Parathyroid adenoma (tissue), 2 donors: ENCODE data around the gene YAP1.

Experiments
- H2AFZ ChIP-seq: fragments of 300-600 bp; sonication (generic); one replicate; pipeline ENCODE4 v1.7.0; 2017; ENCODE audit warnings: antibody characterized with exemption, mild to moderate bottlenecking
- H3K27ac ChIP-seq: fragments of 300-600 bp; sonication (generic); one replicate; pipeline ENCODE4 v1.7.0; 2017
- H3K27me3 ChIP-seq: fragments of 300-600 bp; sonication (generic); one replicate; pipeline ENCODE4 v1.7.0; 2017; ENCODE audit warnings: low read length; ENCODE audit not compliant: control insufficient read depth, insufficient read depth
- H3K36me3 ChIP-seq: fragments of 300-600 bp; sonication (generic); one replicate; pipeline ENCODE4 v1.7.0; 2017; ENCODE audit warnings: low read length; ENCODE audit not compliant: control insufficient read depth, insufficient read depth
- H3K4me1 ChIP-seq: fragments of 300-600 bp; sonication (generic); one replicate; pipeline ENCODE4 v1.7.0; 2017; ENCODE audit warnings: control low read depth
- H3K4me2 ChIP-seq: fragments of 300-600 bp; sonication (generic); one replicate; pipeline ENCODE4 v1.7.0; 2017; ENCODE audit warnings: low read length
- H3K4me3 ChIP-seq: fragments of 300-600 bp; sonication (generic); one replicate; pipeline ENCODE4 v1.7.0; 2017; ENCODE audit warnings: low read depth, low read length
- H3K79me2 ChIP-seq: fragments of 300-600 bp; sonication (generic); one replicate; pipeline ENCODE4 v1.7.0; 2017; ENCODE audit warnings: control low read depth
- H3K9ac ChIP-seq: fragments of 300-600 bp; sonication (generic); one replicate; pipeline ENCODE4 v1.7.0; 2017; ENCODE audit warnings: mild to moderate bottlenecking
- H3K9me3 ChIP-seq: fragments of 300-600 bp; sonication (generic); one replicate; pipeline ENCODE4 v1.7.0; 2017; ENCODE audit warnings: low read length; ENCODE audit not compliant: control insufficient read depth
- TF ChIP-seq, protein P1 (sequence below): fragments of 300-600 bp; sonication (generic); IDR thresholded peaks from one replicate; pipeline ENCODE4 v1.7.0; 2017; ENCODE audit warnings: antibody characterized with exemption, mild to moderate bottlenecking
- donor health status: primary hyperparathyroidism.

The YAP1 gene

DNA sequence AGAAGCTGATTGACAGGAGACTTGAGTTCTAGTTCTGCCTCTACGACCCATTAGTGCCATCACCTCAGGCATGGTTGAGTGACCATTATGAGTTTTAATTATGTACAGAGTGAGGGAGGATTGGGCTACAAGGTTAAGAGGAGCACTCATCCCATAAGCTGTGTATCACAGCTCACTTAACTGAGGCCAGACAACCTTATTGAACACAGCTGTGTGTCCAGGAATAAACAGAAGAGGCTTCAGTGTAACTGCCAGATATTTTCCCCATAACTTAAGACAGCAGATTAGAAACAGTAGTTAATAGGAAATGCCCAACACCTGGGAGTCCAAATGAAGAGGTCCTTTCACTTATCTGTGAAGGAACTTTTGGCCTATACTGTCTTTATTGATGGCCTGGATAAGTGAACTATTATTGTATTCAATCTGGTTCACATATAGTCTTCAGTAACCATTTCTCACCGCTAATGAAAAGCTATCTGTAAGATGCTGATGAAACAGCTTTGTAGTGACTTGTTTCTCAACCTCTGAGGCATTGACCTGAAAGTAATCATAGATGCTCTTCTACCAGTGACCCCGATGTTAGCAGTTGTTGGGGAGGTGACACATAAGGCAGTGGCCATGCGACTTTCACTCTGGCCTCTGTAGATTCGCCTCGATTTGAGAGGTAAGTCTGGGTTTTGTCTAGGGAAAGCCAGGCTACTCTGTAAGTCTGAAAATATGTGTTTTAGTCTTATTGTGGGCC lies 41.7 kb downstream of the YAP1 start:
- Histone ChIP-seq H2AFZ (no peak overlapping the region), H3K27ac (no peak overlapping the region), H3K9me3 (no peaks in the 10 kb centered on the region), H3K4me3 (no peak overlapping the region), H3K4me2 (no peak overlapping the region), H3K27me3 (no peaks in the 10 kb centered on the region), H3K36me3 (no peaks in the 10 kb centered on the region), H3K79me2 (peaks cover 10% of the 10 kb centered on the region), H3K4me1 (no peaks in the 10 kb centered on the region), H3K9ac (no peak overlapping the region)
- TF ChIP-seq, protein P1, sequence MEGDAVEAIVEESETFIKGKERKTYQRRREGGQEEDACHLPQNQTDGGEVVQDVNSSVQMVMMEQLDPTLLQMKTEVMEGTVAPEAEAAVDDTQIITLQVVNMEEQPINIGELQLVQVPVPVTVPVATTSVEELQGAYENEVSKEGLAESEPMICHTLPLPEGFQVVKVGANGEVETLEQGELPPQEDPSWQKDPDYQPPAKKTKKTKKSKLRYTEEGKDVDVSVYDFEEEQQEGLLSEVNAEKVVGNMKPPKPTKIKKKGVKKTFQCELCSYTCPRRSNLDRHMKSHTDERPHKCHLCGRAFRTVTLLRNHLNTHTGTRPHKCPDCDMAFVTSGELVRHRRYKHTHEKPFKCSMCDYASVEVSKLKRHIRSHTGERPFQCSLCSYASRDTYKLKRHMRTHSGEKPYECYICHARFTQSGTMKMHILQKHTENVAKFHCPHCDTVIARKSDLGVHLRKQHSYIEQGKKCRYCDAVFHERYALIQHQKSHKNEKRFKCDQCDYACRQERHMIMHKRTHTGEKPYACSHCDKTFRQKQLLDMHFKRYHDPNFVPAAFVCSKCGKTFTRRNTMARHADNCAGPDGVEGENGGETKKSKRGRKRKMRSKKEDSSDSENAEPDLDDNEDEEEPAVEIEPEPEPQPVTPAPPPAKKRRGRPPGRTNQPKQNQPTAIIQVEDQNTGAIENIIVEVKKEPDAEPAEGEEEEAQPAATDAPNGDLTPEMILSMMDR = no peak

DNA sequence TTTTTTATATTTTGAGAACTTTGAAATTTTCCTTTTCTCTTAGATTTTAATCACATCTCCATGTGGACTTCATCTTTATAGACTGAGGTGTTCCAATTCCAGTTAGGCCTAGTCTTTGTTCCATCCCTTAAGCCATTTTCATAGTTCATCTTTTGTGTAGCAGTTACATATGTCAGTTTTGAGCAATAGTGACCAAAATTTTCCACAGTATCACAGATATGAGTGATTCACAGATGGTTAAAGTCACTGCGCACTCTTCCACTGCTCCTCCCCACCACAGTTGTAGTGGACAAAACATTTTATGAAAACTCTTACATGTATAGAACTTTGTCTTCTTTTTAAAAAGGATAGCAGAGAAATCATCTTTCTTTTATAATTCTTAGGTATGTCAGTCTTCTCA lies 42.8 kb downstream of the YAP1 start:
- H3K4me3 ChIP-seq = no peak overlapping the region
- TF ChIP-seq, protein P1 = no peak
- H3K79me2 ChIP-seq = peaks cover 10% of the 10 kb centered on the region
- H3K9me3 ChIP-seq = no peaks in the 10 kb centered on the region
- no peak overlapping the region for H3K27ac ChIP-seq
- no peak overlapping the region for H2AFZ ChIP-seq
- H3K4me2 ChIP-seq = no peak overlapping the region
- no peaks in the 10 kb centered on the region for H3K4me1 ChIP-seq
- no peak overlapping the region for H3K9ac ChIP-seq
- H3K27me3 ChIP-seq = no peaks in the 10 kb centered on the region
- H3K36me3 ChIP-seq = no peaks in the 10 kb centered on the region

DNA sequence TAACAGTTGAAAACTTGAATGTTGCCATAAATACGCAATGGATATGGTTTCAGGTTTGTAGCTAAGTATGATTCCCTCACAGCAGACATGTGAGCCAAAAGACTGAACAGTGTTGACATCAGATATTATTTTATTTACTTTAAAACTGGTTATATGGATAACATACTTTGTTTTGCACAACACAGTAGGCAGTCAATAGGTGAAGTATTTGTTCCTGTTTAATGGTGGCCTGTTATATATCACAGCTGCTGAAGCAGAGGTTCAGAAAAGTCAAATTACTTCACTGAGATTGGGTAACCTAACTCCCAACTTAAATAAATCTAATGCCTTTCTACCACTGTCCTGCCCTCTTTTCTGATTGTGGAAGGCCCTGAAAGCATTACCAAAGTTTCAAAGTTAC lies 44.6 kb downstream of the YAP1 start:
- Histone ChIP-seq H3K36me3 (no peaks in the 10 kb centered on the region), H3K4me1 (no peaks in the 10 kb centered on the region), H2AFZ (no peak overlapping the region), H3K4me2 (no peak overlapping the region), H3K9me3 (no peaks in the 10 kb centered on the region), H3K79me2 (peaks cover 12% of the 10 kb centered on the region), H3K27me3 (no peaks in the 10 kb centered on the region), H3K9ac (no peak overlapping the region), H3K4me3 (no peak overlapping the region), H3K27ac (no peak overlapping the region)
- TF ChIP-seq, protein P1 = no peak

DNA sequence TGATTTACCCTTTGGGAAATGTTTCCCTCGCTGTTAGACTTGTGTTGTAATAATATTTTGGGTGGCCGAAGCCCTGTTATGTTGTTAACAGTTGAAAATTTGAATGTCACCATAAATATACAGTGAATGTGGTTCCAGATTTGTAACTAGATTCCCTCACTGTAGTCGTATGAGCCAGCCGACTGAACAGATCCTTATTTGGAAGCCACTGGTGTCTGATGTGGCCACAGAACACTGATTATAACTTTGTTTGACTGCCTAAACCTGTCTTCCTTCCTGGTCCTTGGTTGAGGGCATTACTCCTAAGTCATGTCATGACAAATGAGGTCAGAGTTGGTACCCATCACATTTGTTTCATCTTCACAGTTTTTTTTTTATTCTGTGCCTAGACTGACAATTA lies 45.4 kb downstream of the YAP1 start:
- no peak overlapping the region for H3K4me3 ChIP-seq
- H3K79me2 ChIP-seq = peaks cover 9% of the 10 kb centered on the region
- H3K27ac ChIP-seq = no peak overlapping the region
- no peak overlapping the region for H3K4me2 ChIP-seq
- H3K27me3 ChIP-seq = no peaks in the 10 kb centered on the region
- no peak overlapping the region for H3K9ac ChIP-seq
- no peaks in the 10 kb centered on the region for H3K36me3 ChIP-seq
- TF ChIP-seq, protein P1 = no peak
- no peaks in the 10 kb centered on the region for H3K9me3 ChIP-seq
- no peak overlapping the region for H2AFZ ChIP-seq
- H3K4me1 ChIP-seq = no peaks in the 10 kb centered on the region

DNA sequence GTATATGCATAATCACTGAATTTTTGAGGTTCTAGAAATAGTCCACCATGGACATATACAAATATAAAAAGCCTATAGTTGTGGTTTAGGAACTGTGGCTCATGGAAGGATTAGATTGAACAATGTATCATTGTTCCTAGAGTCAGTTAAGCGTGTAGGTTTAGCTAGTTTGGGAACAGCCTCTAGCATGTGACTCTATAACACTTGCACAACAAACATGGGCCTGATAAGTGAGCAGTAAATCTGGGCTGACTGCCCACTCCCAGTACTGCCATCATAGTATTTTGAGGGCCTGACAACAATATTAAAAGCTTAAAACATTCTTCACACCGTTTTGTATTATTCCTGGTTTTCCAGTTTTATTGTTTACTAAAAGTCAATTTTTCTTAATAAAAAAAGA lies 47.0 kb downstream of the YAP1 start:
- TF ChIP-seq, protein P1 = no peak
- H3K79me2 ChIP-seq = peaks cover 2% of the 10 kb centered on the region
- H3K4me1 ChIP-seq = no peaks in the 10 kb centered on the region
- no peak overlapping the region for H3K4me2 ChIP-seq
- H3K36me3 ChIP-seq = no peaks in the 10 kb centered on the region
- no peak overlapping the region for H3K9ac ChIP-seq
- no peak overlapping the region for H3K27ac ChIP-seq
- no peak overlapping the region for H3K4me3 ChIP-seq
- H3K9me3 ChIP-seq = no peaks in the 10 kb centered on the region
- no peaks in the 10 kb centered on the region for H3K27me3 ChIP-seq
- no peak overlapping the region for H2AFZ ChIP-seq
